ENCODE results near the gene LKAAEAR1. TPM values are rescaled to one million over a fixed set of nuclear protein-coding genes. Genes with fewer than 3 reads are reported as not detected.

LKAAEAR1 gene
- total RNA-seq, 2 donors from 2014 or later = 3.9 TPM; not detected in 1

GRCh38 chr20:64068386-64069208 lies 15.6 kb downstream of the LKAAEAR1 start:
- intact Hi-C loops (cut with DNase I) = no loop called here
- 72 to 90% methylated on average over 2 to 12 of the region's 12 CpGs for WGBS, 2 donors
- Histone ChIP-seq H3K27ac (no peak overlapping the region), H3K9me3 (no peaks in the 10 kb centered on the region), H3K27me3 (no peaks in the 10 kb centered on the region), H3K4me3 (no peak overlapping the region), H3K36me3 (replicated peaks in 1 of 2; ENCODE audit: insufficient read depth in 1 of 2, low read depth in 2 of 2) (no peaks in the 10 kb centered on the region), H3K4me1 (peaks cover 17% of the 10 kb centered on the region)
- no peak for TF ChIP-seq POLR2A (IDR thresholded peaks at IDR 0.05)
- no peak for TF ChIP-seq CTCF (IDR thresholded peaks at IDR 0.05)
- DNase-seq = no peak
- no peak for ATAC-seq

- DNase-seq = no peak
- Histone ChIP-seq H3K27ac (no peak overlapping the region), H3K36me3 (replicated peaks in 1 of 2; ENCODE audit: insufficient read depth in 1 of 2, low read depth in 2 of 2) (no peaks in the 10 kb centered on the region), H3K9me3 (no peaks in the 10 kb centered on the region), H3K27me3 (no peaks in the 10 kb centered on the region), H3K4me3 (no peak overlapping the region), H3K4me1 (peaks cover 19% of the 10 kb centered on the region)
- TF ChIP-seq POLR2A (IDR thresholded peaks at IDR 0.05) (no peak), CTCF (IDR thresholded peaks at IDR 0.05) (no peak)
- WGBS, 2 donors = 76 to 100% methylated on average over 2 to 11 of the region's 12 CpGs
- intact Hi-C loops (cut with DNase I) = no loop called here
- no peak for ATAC-seq
These were observed 16.4 kb downstream of the LKAAEAR1 start for GRCh38 chr20:64067733-64068307.

DNA sequence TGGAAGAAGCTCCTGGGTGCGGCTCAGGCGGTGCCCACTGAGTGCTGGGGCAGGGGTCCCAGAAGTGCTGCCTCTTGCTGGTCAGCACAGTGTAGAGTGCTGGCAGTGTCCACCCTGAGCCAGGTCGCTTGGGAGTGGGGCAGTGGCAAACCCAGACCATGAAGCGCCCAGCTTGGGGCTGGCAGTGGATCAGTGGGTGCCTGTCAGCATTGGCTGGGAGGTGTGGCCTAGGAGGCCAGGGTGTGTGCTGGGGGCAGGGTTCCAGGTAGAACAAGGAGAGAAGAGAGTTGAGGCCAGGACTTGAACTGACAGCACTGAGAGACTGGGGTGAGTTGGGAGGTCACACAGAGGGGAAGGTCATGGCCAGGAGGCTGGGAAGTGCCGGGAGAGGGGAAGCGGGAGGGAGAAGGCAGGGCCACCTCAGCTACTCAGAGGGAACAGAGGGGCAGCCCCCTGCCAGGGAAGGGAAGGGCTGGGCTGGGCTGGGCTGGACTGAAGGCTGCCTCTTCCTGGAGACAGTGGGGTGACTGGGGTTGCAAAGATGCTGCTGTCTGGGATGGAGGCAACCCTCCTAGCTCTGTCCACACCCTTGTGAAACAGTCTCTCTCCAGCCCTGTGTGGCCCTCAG lies 17.1 kb downstream of the LKAAEAR1 start:
- no peaks in the 10 kb centered on the region for H3K36me3 ChIP-seq (replicated peaks in 1 of 2; ENCODE audit: insufficient read depth in 1 of 2, low read depth in 2 of 2)
- ATAC-seq = no peak
- no peaks in the 10 kb centered on the region for H3K27me3 ChIP-seq
- H3K4me3 ChIP-seq = no peak overlapping the region
- no peak overlapping the region for H3K27ac ChIP-seq
- no peak for DNase-seq
- WGBS, 2 donors = 85 to 96% methylated on average over 3 to 6 of the region's 6 CpGs
- intact Hi-C loops (cut with DNase I) = no loop called here
- peaks cover 26% of the 10 kb centered on the region for H3K4me1 ChIP-seq
- H3K9me3 ChIP-seq = no peaks in the 10 kb centered on the region
- TF ChIP-seq POLR2A (IDR thresholded peaks at IDR 0.05) = no peak
- TF ChIP-seq CTCF (IDR thresholded peaks at IDR 0.05) = no peak

- Histone ChIP-seq H3K4me3 (no peak overlapping the region), H3K9me3 (no peaks in the 10 kb centered on the region), H3K27me3 (no peaks in the 10 kb centered on the region), H3K4me1 (peaks cover 28% of the 10 kb centered on the region), H3K27ac (no peak overlapping the region), H3K36me3 (replicated peaks in 1 of 2; ENCODE audit: insufficient read depth in 1 of 2, low read depth in 2 of 2) (no peaks in the 10 kb centered on the region)
- 44% methylated on average over 5 of the region's 5 CpGs; no CpG with 5 or more reads in 1 of the 2 donors for WGBS, 2 donors
- intact Hi-C loops (cut with DNase I) = no loop called here
- no peak for DNase-seq
- TF ChIP-seq POLR2A (IDR thresholded peaks at IDR 0.05) = no peak
- TF ChIP-seq CTCF (IDR thresholded peaks at IDR 0.05) = no peak
- no peak for ATAC-seq
These were observed 18.2 kb downstream of the LKAAEAR1 start for GRCh38 chr20:64065974-64066343.

Data from body of pancreas (tissue), 4 donors.